Measurements from ENCODE around the gene PSD. TPM values are rescaled to one million over a fixed set of nuclear protein-coding genes. Genes with fewer than 3 reads are reported as not detected.
A peak's percentile ranks its signal among the peaks of the same experiment; 100 is the strongest.

PSD gene
- total RNA-seq, 1 experiment from 2014 or later, result 2.4 TPM

- Histone ChIP-seq H3K9me3 (ENCODE audit: control insufficient read depth, insufficient read depth, low read depth, low read length) (no peaks in the 10 kb centered on the region), H3K4me3 (ENCODE audit: low read depth in 2 of 2, low read length in 2 of 2) (no peak overlapping the region), H3K27ac (ENCODE audit: low read length) (peak overlapping the region; percentile 64; the same call in 1 of the 2 replicates), H3K4me1 (ENCODE audit: control insufficient read depth, insufficient read depth, low read length) (peaks cover 37% of the 10 kb centered on the region), H3K36me3 (ENCODE audit: control insufficient read depth, insufficient read depth, low read length) (peaks cover 2% of the 10 kb centered on the region; the same call in 1 of the 2 replicates), H3K27me3 (ENCODE audit: control insufficient read depth, insufficient read depth, low read length) (no peaks in the 10 kb centered on the region)
- TF ChIP-seq POLR2AphosphoS5 (IDR thresholded peaks at IDR 0.05; ENCODE audit: low read depth, low read length), result no peak
- no peak for TF ChIP-seq SIN3A (IDR thresholded peaks at IDR 0.05; ENCODE audit: borderline replicate concordance, insufficient read depth, low read depth, low read length)
- no peak for TF ChIP-seq REST (IDR thresholded peaks at IDR 0.05; ENCODE audit: insufficient read depth in 1 of 2, low read depth in 2 of 2, low read length in 1 of 2)
- no peak for TF ChIP-seq CTCF (IDR thresholded peaks at IDR 0.05)
- no peak for TF ChIP-seq TCF7L2 (IDR thresholded peaks at IDR 0.05; ENCODE audit: low read depth, low read length)
- DNase-seq (ENCODE audit: low read depth, low spot score) (no peak), ATAC-seq (no peak)
- CTCF ChIA-PET, result interaction anchor here (0.5 to 1.5 kb wide), 3 partner anchors 13 to 20 kb away, joined by 3 to 5 read pairs (median 3); no protein-coding TSS in a partner anchor
- BruUV-seq (replicated peaks), result no TSS peak
- intact Hi-C loops (cut with micrococcal nuclease; ENCODE audit: unreplicated experiment) (loop anchor here (5.0 kb wide), 1 partner anchor 175 kb away; the partner anchor contains the start of gene ELOVL3), in situ Hi-C loops (cut with HindIII; ENCODE audit: low pct_unique_long_range_greater_than_20kb, low sequenced_read_pairs) (no loop called here)
- POLR2A ChIA-PET, result interaction anchor here (0.6 to 0.8 kb wide), 3 partner anchors 13 to 49 kb away, joined by 3 read pairs; no protein-coding TSS in a partner anchor
Measured at GRCh38 chr10:102402512-102402896, 16.1 kb downstream of the PSD start.

GRCh38 chr10:102401735-102402511 is 16.7 kb downstream of the PSD start:
- H3K4me3 ChIP-seq (ENCODE audit: low read depth in 2 of 2, low read length in 2 of 2), result no peak overlapping the region
- no TSS peak for BruUV-seq (replicated peaks)
- ATAC-seq, result peak; percentile 61
- H3K27ac ChIP-seq (ENCODE audit: low read length), result peak overlapping the region; percentile 64
- CTCF ChIA-PET, result interaction anchor here (0.6 kb wide), 1 partner anchor 549 kb away, joined by 9 read pairs; no protein-coding TSS in a partner anchor
- H3K4me1 ChIP-seq (ENCODE audit: control insufficient read depth, insufficient read depth, low read length), result peaks cover 40% of the 10 kb centered on the region
- POLR2A ChIA-PET, result interaction anchor here (0.6 to 0.8 kb wide), 2 partner anchors 14 to 20 kb away, joined by 3 read pairs; no protein-coding TSS in a partner anchor
- H3K9me3 ChIP-seq (ENCODE audit: control insufficient read depth, insufficient read depth, low read depth, low read length), result no peaks in the 10 kb centered on the region
- peaks cover 2% of the 10 kb centered on the region; the same call in 1 of the 2 replicates for H3K36me3 ChIP-seq (ENCODE audit: control insufficient read depth, insufficient read depth, low read length)
- no peak for DNase-seq (ENCODE audit: low read depth, low spot score)
- in situ Hi-C loops (cut with HindIII; ENCODE audit: low pct_unique_long_range_greater_than_20kb, low sequenced_read_pairs), result no loop called here
- TF ChIP-seq REST (IDR thresholded peaks at IDR 0.05; ENCODE audit: insufficient read depth in 1 of 2, low read depth in 2 of 2, low read length in 1 of 2) (no peak), POLR2AphosphoS5 (IDR thresholded peaks at IDR 0.05; ENCODE audit: low read depth, low read length) (peak; percentile 41; the same call in 1 of the 2 replicates), CTCF (IDR thresholded peaks at IDR 0.05) (no peak)
- H3K27me3 ChIP-seq (ENCODE audit: control insufficient read depth, insufficient read depth, low read length), result no peaks in the 10 kb centered on the region
- intact Hi-C loops (cut with micrococcal nuclease; ENCODE audit: unreplicated experiment), result loop anchor here (5.0 kb wide), 1 partner anchor 175 kb away; the partner anchor contains the start of gene ELOVL3

All from Panc1 (cell line).